ENCODE measurements around the gene KCNJ1. TPM values are rescaled to one million over a fixed set of nuclear protein-coding genes. Genes with fewer than 3 reads are reported as not detected.

The KCNJ1 gene
- total RNA-seq, 1 donor from 2014 or later: not detected

DNA sequence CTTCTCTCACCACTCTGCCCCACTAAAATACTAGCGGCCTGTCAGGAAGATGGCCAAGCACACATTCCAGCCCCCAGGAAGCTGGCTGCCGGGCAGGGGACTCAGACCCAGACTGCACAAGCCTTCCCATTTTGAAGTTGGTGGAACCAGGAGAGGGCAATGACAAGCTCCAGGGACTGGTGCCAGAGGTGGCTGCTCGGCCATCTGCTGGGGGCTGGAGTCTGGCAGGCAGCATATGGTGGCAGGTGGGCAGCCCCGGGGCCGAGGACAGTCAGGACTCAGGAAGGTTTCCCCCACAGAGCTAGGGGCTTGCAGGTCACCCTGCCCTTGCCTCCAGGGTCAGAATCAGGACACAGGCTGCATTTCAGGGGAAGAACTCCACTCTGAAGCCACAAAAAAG is 46.7 kb upstream of the KCNJ1 start:
- H3K4me3 Mint-ChIP-seq: no peak overlapping the region
- no peak for TF ChIP-seq CTCF (IDR thresholded peaks at IDR 0.05; ENCODE audit: unreplicated experiment)

GRCh38 chr11:128911701-128912100 is 44.6 kb upstream of the KCNJ1 start:
- Mint-ChIP-seq H3K27me3 (ENCODE audit: low read depth) (peaks cover 29% of the 10 kb centered on the region), H3K4me1 (peaks cover 4% of the 10 kb centered on the region), H3K27ac (no peak overlapping the region), H3K4me3 (no peak overlapping the region), H3K9me3 (no peaks in the 10 kb centered on the region), H3K36me3 (no peaks in the 10 kb centered on the region)
- no peak for TF ChIP-seq CTCF (IDR thresholded peaks at IDR 0.05; ENCODE audit: unreplicated experiment)
- DNase-seq (ENCODE audit: low spot score in 2 of 2, unreplicated experiment in 2 of 2): no peak

More for the DNA sequence above, 46.7 kb upstream of the KCNJ1 start:
- Mint-ChIP-seq H3K27me3 (ENCODE audit: low read depth) (peaks cover 16% of the 10 kb centered on the region), H3K4me1 (no peaks in the 10 kb centered on the region), H3K9me3 (no peaks in the 10 kb centered on the region), H3K27ac (no peak overlapping the region), H3K36me3 (no peaks in the 10 kb centered on the region)
- no peak for DNase-seq (ENCODE audit: low spot score in 2 of 2, unreplicated experiment in 2 of 2)

DNA sequence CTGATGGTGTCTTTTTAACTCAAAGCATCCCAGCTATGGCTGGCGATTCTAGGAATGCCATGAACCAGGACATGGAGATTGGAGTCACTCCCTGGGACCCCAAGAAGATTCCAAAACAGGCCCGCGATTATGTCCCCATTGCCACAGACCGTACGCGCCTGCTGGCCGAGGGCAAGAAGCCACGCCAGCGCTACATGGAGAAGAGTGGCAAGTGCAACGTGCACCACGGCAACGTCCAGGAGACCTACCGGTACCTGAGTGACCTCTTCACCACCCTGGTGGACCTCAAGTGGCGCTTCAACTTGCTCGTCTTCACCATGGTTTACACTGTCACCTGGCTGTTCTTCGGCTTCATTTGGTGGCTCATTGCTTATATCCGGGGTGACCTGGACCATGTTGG is 44.1 kb upstream of the KCNJ1 start:
- Mint-ChIP-seq H3K9me3 (no peaks in the 10 kb centered on the region), H3K4me1 (peaks cover 5% of the 10 kb centered on the region), H3K27ac (no peak overlapping the region), H3K27me3 (ENCODE audit: low read depth) (peaks cover 32% of the 10 kb centered on the region), H3K4me3 (no peak overlapping the region), H3K36me3 (no peaks in the 10 kb centered on the region)
- no peak for TF ChIP-seq CTCF (IDR thresholded peaks at IDR 0.05; ENCODE audit: unreplicated experiment)
- no peak for DNase-seq (ENCODE audit: low spot score in 2 of 2, unreplicated experiment in 2 of 2)

DNA sequence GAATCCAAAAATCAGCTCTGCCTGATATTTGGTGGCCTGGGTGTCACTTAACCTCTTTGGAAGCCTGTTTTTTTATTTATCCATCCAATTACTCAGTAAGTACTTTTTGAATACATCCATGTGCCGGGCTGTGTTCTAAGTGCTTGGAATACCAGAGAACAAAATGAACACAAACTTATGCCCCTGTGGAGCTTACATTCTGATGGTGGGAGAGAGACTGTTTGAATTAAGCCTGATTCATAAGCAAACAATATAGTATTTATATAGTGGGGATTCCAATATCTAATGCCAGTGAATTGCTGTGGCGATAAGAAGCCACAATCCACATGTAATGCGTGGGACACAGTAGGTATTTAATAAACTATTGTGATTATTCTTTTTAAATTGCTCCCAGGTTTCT is 43.5 kb upstream of the KCNJ1 start:
- no peaks in the 10 kb centered on the region for H3K9me3 Mint-ChIP-seq
- H3K4me3 Mint-ChIP-seq: no peak overlapping the region
- peaks cover 38% of the 10 kb centered on the region for H3K27me3 Mint-ChIP-seq (ENCODE audit: low read depth)
- TF ChIP-seq CTCF (IDR thresholded peaks at IDR 0.05; ENCODE audit: unreplicated experiment): no peak
- no peaks in the 10 kb centered on the region for H3K36me3 Mint-ChIP-seq
- no peak for DNase-seq (ENCODE audit: low spot score in 2 of 2, unreplicated experiment in 2 of 2)
- no peak overlapping the region for H3K27ac Mint-ChIP-seq
- peaks cover 11% of the 10 kb centered on the region for H3K4me1 Mint-ChIP-seq

DNA sequence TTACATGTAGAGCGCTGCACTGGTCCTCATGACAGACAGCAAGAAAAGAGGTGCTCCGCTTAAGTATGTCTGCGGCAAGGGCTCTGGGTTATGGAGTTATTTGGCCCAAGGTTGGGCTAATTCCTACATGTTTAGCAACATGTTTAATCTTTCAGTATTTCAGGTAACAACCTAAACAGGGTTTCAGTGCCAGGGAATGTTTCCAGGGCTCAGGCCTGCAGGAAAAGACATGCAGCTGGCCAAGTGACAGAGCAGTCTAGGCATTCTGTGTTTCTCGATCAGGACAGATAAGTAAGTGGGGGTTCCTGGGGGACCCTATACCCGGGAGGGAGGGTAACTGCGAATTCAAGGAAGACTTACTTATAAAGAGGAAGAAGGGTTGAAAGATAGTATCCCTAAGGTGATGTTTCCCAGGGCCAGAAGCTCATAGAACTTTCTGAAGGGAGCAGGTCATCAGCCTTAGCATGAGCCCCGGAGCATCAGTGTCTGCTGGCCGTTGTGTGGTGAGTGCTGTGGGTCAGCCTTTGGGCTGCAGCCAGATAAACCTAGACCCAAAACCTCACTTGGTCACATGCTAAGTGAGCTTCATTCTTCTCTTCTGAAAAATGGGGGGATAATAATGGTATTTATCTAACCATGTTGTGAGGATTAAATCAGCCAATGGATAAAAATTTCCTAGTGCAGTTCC is 42.5 kb upstream of the KCNJ1 start:
- H3K27ac Mint-ChIP-seq: no peak overlapping the region
- peaks cover 14% of the 10 kb centered on the region for H3K4me1 Mint-ChIP-seq
- no peak for TF ChIP-seq CTCF (IDR thresholded peaks at IDR 0.05; ENCODE audit: unreplicated experiment)
- H3K36me3 Mint-ChIP-seq: no peaks in the 10 kb centered on the region
- no peak for DNase-seq (ENCODE audit: low spot score in 2 of 2, unreplicated experiment in 2 of 2)
- H3K4me3 Mint-ChIP-seq: no peak overlapping the region
- peaks cover 40% of the 10 kb centered on the region for H3K27me3 Mint-ChIP-seq (ENCODE audit: low read depth)
- H3K9me3 Mint-ChIP-seq: no peaks in the 10 kb centered on the region
